C4-2B (cell line): Measurements from ENCODE around the gene IGF1.

Experiments used
- CTCF ChIP-seq: fragments of 450-650 bp; conservative IDR thresholded peaks from 2 replicates; pipeline ENCODE4 v1.5.1; 2017; ENCODE audit warnings: mild to moderate bottlenecking
- ZFX ChIP-seq: fragments of 450-650 bp; IDR thresholded peaks from 2 replicates; pipeline ENCODE4 v1.6.1; 2017

- TF ChIP-seq CTCF (no peak), ZFX (no peak)
These were observed 424 bp downstream of the IGF1 start for GRCh38 chr12:102479939-102480338.
